HG02870 (cell line): ENCODE results near the gene CFAP61.

Source experiments
- ATAC-seq: cut with Tn5 transposase; IDR thresholded peaks from one replicate; pipeline ENCODE4 v1.9.1; 2021; ENCODE audit warnings: mild to moderate bottlenecking, moderate library complexity; ENCODE audit not compliant: unreplicated experiment

Gene CFAP61

GRCh38 chr20:20265210-20265609 lies 212.9 kb downstream of the CFAP61 start:
- ATAC-seq: no peak

- no peak for ATAC-seq
Measured at GRCh38 chr20:20266552-20266951, 214.2 kb downstream of the CFAP61 start.

GRCh38 chr20:20267685-20268370 lies 215.5 kb downstream of the CFAP61 start:
- ATAC-seq: no peak

DNA sequence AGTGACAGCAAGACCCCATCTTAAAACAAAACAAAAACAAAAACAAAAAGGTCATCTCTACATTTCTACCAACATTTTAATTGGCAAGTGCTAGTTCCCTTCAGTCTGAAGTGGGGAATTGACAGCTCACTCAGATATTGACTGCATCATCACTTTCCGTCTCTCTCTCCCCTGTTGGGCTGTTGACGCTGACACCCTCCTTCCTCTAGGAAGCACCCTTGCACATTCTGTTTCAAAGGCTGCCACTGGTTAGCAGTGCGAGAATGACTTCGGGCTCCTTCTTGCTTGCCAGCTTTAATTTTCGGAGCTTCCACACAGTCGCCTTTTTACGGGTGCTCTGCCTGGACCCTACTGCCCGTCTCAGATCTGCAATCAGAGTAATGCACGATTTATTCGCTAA lies 218.9 kb downstream of the CFAP61 start:
- no peak for ATAC-seq

GRCh38 chr20:20272686-20273085 lies 220.4 kb downstream of the CFAP61 start:
- ATAC-seq: no peak

DNA sequence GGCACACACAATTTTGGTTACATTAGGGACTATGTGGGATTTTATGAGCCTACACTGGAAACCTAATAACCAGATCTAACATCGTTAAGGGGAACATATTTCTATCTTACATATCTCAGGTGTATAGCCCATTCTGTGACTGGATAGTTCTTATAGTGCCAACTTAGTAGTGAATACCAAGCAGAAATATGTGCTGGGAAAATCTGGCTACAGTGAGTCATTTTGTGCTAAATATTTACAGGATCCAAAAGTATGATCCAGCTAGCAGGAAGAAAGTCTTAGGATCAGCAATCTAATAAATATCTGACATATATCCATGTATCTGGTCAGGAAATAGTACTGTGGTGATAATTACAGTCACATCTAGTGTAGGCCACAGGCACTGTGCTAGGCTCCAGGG lies 221.0 kb downstream of the CFAP61 start:
- no peak for ATAC-seq

GRCh38 chr20:20274821-20275220 lies 222.5 kb downstream of the CFAP61 start:
- ATAC-seq: no peak

DNA sequence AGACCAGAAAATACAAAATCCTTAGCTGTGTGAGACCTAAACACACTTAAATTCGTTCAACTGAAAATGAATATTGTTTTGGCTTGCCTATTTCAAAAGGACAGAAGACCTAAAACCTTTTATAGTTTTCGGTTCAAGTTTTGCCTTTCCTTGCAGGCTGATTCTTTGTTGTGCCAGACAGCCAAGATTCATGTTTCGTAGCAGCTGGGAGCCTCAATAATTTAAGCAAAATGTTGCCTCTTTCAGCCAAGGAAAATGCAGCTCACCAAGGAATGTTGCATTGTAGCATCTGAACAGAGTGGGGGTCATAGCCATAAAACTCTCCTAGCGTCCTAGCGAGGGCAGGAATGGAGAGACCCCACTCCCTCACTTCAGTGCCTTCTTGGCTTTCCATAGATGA lies 223.3 kb downstream of the CFAP61 start:
- ATAC-seq: no peak

GRCh38 chr20:20276811-20277530 lies 224.6 kb downstream of the CFAP61 start:
- ATAC-seq: no peak

- ATAC-seq: no peak
Measured at GRCh38 chr20:20277894-20278335, 225.6 kb downstream of the CFAP61 start.

GRCh38 chr20:20286061-20286460 lies 233.7 kb downstream of the CFAP61 start:
- ATAC-seq: no peak

GRCh38 chr20:20289331-20289730 lies 237.0 kb downstream of the CFAP61 start:
- ATAC-seq: no peak

DNA sequence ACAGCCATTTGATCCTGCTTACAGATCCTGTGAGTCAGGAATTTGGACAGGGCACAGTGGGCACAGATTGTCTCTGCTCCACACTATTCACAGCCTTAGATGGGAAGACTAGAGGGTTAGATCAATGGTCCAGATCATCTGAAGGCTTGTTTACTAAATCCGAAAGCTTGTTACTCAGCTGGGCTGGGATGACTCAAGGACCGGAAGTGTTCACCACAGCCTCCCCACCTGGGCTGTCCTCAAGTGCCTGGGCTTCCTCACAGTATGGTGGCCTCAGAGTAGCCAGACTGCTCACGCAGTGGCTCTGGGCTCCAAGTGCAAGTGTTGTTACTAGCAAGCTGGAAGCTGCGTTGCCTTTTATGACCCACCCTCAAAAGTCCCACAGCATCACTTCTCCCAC lies 240.1 kb downstream of the CFAP61 start:
- no peak for ATAC-seq

- no peak for ATAC-seq
Measured at GRCh38 chr20:20293141-20293540, 240.8 kb downstream of the CFAP61 start.

DNA sequence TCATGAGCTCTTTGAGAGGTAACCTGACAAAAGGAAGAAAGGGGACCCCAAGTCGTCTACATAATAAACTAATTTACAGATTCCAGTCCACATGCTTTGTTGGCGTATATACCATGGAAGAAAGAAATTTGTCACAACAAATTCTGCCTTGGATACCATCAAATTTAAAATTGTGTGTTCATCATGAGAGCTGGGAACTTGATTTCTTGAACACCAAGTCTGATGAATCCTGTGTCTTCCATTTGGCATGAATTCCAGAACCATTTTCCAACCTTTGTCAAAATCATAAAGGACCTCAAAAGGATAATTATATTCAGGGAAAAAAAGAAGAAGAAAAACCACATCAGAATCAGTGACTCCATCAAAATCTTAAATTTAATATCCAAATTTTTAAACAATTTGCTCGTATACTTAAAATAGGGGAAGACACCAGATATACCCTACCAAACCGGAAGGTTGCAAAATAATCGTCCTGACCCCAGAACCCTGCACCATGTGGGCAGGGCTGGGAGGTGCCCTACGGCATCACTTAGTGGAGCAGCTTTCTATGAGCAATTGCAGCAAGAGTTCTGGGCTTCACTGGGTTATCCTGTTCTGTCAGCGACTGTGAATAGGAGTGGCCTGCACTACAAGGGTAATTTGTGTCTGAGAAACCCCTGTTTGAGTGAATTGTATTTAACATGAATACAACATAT lies 241.5 kb downstream of the CFAP61 start:
- ATAC-seq: no peak

DNA sequence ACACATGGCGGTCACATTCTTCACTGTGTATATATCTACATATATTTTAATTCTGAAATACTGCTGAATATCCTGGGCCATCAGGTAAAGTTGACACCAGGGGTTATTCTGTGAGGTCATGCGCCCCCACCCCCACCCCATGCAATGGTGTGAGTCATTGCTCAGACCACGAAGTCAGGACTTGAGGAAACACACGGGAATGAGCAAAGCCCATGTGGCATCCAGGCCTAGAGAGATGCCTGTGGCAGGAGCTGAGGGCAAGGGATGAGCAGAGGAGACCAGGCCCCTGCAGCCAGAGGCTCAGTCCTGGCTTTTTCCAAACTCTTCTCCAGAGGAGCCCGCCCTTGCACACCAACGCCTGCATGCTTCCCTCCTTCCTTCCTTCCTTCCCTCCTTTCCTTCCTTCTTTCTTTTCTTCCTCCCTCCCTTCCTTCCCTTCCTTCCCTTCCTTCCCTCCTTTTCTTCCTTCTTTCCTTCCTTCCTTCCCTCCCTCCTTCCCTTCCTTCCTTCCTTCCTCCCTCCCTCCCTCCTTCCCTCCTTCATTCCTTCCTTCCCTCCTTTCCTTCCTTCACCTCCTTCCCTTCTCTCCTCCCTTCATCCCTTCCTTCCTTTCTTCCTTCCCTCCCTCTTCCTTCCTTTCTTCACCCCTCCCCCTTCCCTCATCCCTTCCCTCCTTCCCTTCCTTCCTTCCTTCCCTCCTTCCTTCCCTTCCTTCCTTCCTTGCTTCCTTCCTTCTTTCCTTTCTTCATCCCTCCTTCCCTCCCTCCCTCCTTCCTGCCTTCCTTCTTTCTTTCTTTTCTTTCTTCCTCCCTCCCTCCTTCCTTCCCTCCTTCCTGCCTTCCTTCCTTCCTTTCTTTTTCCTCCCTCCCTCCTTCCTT lies 243.5 kb downstream of the CFAP61 start:
- no peak for ATAC-seq

DNA sequence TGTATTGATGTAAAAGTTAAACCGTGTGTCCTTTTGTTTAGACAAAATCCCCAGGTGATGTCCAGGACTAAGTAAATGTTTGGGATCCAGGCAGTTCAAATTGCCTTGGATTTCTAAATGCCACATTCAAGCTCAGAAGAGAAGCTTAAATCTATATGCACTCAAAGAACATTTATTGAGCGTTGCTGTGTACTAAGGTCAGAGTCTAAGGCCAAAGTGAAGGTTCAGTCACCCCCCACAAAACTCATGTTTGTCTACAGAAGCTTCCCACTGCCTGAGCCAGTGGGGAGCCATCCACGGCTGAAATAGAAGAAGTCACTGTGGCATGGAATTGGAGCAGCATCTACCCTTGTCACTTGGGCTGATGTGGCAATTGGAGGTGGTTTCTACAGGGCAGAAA lies 244.8 kb downstream of the CFAP61 start:
- ATAC-seq: no peak

- no peak for ATAC-seq
Measured at GRCh38 chr20:20297752-20298151, 245.4 kb downstream of the CFAP61 start.

DNA sequence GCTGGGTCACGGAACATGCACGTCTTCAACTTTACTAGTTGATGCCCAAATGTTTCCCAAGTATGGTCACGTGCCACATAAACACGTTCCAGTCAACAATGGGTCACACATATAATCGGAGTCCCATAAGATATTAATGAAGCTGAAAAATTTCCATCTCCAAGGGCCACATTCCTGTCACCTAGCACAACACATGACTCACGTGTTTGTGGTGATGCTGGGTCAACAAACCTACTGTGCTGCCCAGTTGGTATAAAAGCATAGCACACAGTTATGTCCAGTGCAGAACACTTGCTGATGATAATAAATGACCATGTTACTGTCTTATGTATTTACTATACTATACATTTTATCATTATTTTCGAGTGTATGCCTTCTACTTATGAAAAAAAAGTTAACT lies 247.6 kb downstream of the CFAP61 start:
- no peak for ATAC-seq

DNA sequence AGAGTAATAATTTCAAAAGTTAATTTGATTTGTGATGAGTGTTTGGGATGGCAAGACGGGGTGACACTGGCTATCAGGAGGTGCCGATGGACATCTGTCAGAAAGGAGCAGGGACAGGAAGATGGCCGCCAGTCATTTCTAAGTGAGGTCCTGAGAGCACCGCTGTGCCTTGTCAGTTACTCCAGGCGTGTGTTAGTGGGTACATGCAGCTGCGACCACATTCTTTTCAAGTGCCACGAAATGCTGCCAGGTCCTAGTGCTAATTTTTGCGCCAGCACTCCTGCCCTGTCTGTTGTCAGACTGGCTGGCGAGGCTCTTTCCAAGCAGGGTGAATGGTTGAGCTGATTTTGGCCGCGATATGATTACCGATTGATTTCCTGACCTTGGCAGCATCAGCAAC lies 251.0 kb downstream of the CFAP61 start:
- ATAC-seq: no peak

- ATAC-seq: no peak
Measured at GRCh38 chr20:20303742-20304141, 251.4 kb downstream of the CFAP61 start.
